Activated naive CD8-positive, alpha-beta T cell (primary cell): Measurements from ENCODE around the gene OR4A47.
"Not testable (repeated sequence)": the region's sequence is repeated elsewhere in the genome, so short reads cannot be mapped to it uniquely, and the experiment has no call there.

ENCODE experiments used
- H3K27ac Mint-ChIP-seq: one replicate; pipeline ENCODE4 v1.8.0; 2021; ENCODE audit warnings: mixed read lengths
- H3K27me3 Mint-ChIP-seq: one replicate; pipeline ENCODE4 v1.8.0; 2021; ENCODE audit warnings: mixed read lengths
- H3K36me3 Mint-ChIP-seq: one replicate; pipeline ENCODE4 v1.8.0; 2021; ENCODE audit warnings: mixed read lengths
- H3K4me1 Mint-ChIP-seq: one replicate; pipeline ENCODE4 v1.8.0; 2021; ENCODE audit warnings: low read depth, mixed read lengths
- H3K4me3 Mint-ChIP-seq: one replicate; pipeline ENCODE4 v1.8.0; 2021; ENCODE audit warnings: mild to moderate bottlenecking, mixed read lengths
- H3K9me3 Mint-ChIP-seq: one replicate; pipeline ENCODE4 v1.8.0; 2021; ENCODE audit warnings: low read depth, mixed read lengths

The OR4A47 gene, protein sequence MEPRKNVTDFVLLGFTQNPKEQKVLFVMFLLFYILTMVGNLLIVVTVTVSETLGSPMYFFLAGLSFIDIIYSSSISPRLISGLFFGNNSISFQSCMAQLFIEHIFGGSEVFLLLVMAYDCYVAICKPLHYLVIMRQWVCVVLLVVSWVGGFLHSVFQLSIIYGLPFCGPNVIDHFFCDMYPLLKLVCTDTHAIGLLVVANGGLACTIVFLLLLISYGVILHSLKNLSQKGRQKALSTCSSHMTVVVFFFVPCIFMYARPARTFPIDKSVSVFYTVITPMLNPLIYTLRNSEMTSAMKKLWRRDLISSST

GRCh38 chr11:48488493-48488892 lies at the start of gene OR4A47:
TSS of gene OR4A47 (plus strand) at chr11:48488793. CDS start at chr11:48488793, 0 bp downstream.
- H3K9me3 Mint-ChIP-seq, H3K4me1 Mint-ChIP-seq, H3K36me3 Mint-ChIP-seq, H3K27me3 Mint-ChIP-seq, H3K27ac Mint-ChIP-seq, H3K4me3 Mint-ChIP-seq: not testable (repeated sequence)

GRCh38 chr11:48455909-48456308 lies 32.7 kb upstream of the OR4A47 start:
- not testable (repeated sequence) for H3K9me3 Mint-ChIP-seq, H3K4me1 Mint-ChIP-seq, H3K27me3 Mint-ChIP-seq, H3K4me3 Mint-ChIP-seq, H3K36me3 Mint-ChIP-seq, H3K27ac Mint-ChIP-seq

GRCh38 chr11:48473966-48474365 lies 14.6 kb upstream of the OR4A47 start:
- not testable (repeated sequence) for H3K27me3 Mint-ChIP-seq, H3K4me3 Mint-ChIP-seq, H3K27ac Mint-ChIP-seq, H3K4me1 Mint-ChIP-seq, H3K36me3 Mint-ChIP-seq
- H3K9me3 Mint-ChIP-seq = peaks cover 22% of the 10 kb centered on the region

GRCh38 chr11:48474703-48475102 lies 13.9 kb upstream of the OR4A47 start:
- H3K27me3 Mint-ChIP-seq, H3K4me3 Mint-ChIP-seq, H3K36me3 Mint-ChIP-seq, H3K4me1 Mint-ChIP-seq, H3K27ac Mint-ChIP-seq: not testable (repeated sequence)
- H3K9me3 Mint-ChIP-seq = peaks cover 16% of the 10 kb centered on the region

DNA sequence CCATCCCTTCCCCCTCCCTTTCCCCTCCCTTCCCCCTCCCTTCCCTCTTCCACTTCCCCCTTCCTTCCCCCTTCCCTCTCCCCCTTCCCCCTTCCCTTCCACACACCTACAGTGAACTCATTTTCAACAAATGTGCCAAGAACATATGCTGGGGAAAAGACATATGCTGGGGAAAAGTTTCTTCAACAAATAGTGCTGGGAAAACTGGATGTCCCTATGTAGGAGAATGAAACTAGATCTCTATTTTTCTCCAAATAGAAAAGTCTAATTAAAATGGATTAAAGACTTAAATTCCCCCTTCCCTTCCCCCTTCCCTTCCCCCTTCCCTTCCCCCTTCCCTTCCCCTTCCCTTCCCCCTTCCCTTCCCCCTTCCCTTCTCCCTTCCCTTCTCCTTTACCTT lies 17.6 kb downstream of the OR4A47 start:
- H3K4me3 Mint-ChIP-seq, H3K27me3 Mint-ChIP-seq, H3K4me1 Mint-ChIP-seq, H3K27ac Mint-ChIP-seq, H3K36me3 Mint-ChIP-seq: not testable (repeated sequence)
- peaks cover 13% of the 10 kb centered on the region for H3K9me3 Mint-ChIP-seq

GRCh38 chr11:48538991-48539390 lies 50.4 kb downstream of the OR4A47 start:
- no peak overlapping the region for H3K27ac Mint-ChIP-seq
- no peaks in the 10 kb centered on the region for H3K36me3 Mint-ChIP-seq
- H3K9me3 Mint-ChIP-seq = no peaks in the 10 kb centered on the region
- H3K4me1 Mint-ChIP-seq = no peaks in the 10 kb centered on the region
- peaks cover 3% of the 10 kb centered on the region for H3K27me3 Mint-ChIP-seq
- H3K4me3 Mint-ChIP-seq = no peak overlapping the region
